GM19238 (cell line): ENCODE data around the gene SLC7A5.
"Not testable (repeated sequence)": the region's sequence is repeated elsewhere in the genome, so short reads cannot be mapped to it uniquely, and the experiment has no call there.

Experiments
- DNase-seq: peaks from one replicate; pipeline ENCODE4 v3.0.0; 2011; ENCODE audit warnings: low spot score; ENCODE audit not compliant: insufficient read length

Gene SLC7A5

DNA sequence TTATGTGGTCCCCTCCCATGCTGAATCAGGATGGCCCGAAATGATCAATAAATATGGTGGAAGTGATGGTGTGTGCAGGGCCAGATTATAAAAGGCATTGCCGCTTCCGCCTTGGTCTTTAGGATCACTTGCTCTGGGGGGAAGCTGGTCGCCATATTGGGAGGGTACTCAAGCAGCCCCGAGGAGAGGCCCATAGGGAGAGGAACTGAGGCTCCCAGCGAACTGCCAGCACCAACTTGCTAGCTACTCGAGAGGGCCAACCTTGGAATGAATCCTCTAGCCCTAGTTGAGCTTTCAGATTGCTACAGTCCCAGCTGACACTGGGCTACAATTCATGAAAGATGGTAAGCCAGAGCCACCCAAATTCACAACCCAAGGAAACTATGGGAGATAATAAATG is 19.0 kb upstream of the SLC7A5 start:
- DNase-seq: not testable (repeated sequence)

- DNase-seq: not testable (repeated sequence)
Observed at GRCh38 chr16:87887931-87888330, 18.6 kb upstream of the SLC7A5 start.

- DNase-seq: not testable (repeated sequence)
Observed at GRCh38 chr16:87885371-87885967, 16.2 kb upstream of the SLC7A5 start.

DNA sequence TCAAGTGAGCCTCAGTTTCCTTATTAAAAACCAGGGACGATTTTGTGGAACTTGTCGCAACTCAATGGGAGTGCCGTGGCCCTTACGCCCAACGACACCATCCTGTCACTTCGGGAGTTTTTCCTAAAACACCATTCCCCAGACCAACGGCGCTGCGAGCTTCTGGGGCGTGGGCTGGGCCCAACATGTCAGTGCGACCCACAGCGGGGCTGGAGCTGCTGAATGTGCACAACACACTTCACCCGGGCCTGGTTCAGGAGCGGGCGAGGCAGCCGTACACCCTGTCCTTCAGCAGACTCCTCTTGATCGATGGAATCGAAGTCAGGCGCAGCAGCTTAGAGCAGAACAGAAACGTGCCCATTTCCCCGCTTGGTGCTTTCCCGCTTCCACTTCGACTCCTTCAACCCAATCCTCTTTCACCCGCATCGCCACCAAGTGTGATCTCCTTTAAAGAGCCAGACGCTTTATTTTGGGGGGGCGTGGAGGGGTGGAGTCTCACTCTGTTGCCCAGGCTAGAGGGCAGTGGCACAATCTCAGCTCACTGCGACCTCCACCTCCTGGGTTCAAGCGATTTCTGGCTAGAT is 13.2 kb upstream of the SLC7A5 start:
- DNase-seq: no peak

GRCh38 chr16:87881324-87882200 is 12.3 kb upstream of the SLC7A5 start:
- no peak for DNase-seq

DNA sequence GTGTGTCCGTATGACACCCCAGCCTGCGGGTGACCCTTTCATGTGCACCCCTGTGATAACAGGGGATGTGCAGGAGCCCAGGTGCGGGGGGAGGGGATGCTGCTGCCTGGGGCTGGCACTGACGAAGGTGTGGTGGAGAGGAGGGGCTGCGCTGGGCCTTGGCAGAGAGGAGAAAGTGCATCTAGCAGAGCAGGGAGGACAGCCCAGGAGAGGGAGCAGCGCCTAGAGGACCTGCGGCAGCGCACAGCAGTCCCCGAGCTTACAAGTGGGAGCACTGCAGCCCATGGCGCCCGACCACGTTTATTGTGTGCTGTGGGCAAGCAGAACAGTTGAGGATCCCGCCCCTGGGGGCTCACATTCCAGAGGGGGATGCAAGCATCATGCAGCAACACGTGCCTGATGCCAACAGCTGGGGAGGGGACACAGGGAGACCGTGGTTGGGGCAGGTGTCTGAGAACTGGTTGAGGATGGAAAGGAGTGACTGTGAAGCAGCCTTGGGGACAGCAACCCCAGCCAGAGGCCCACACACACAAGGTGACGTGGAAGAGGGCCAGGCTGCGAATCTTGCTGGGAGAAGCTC is 10.9 kb upstream of the SLC7A5 start:
- no peak for DNase-seq

DNA sequence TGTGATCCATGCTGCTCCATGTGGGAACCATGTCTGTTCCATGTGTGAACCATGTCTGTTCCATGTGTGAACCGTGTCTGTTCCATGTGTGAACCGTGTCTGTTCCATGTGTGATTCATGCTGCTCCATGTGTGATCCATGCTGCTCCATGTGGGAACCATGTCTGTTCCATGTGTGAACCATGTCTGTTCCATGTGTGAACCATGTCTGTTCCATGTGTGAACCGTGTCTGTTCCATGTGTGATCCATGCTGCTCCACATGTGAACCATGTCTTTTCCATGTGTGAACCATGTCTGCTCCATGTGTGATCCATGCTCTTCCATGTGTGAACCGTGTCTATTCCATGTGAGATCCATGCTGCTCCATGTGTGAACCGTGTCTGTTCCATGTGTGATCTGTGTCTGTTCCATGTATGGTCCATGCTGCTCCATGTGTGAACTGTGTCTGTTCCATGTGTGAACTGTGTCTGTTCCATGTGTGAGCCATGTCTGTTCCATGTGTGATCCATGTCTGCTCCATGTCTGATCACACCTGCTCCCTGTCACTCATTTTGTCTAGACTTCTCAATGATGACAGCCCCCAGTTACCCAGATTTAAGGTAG is 10.2 kb upstream of the SLC7A5 start:
- not testable (repeated sequence) for DNase-seq

DNA sequence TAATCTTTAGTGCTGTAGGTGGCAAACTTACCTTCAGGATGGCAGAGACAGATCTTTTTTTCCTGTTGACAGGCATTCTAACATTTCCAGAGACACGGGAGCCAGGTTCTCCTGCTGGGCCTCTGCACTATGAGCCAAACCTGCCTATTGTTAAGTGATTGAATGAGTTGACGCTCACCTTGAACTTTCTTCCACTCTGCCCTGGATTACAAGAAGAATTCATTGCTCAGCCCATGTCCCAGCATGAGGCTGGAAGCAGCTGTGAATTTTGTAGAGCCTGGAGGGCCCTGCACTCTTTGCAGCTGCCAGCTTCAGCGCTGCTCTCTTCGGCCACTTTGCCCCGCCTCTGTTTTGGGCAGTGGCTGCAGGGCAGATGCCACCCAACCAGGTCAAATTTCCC is 9.4 kb upstream of the SLC7A5 start:
- DNase-seq: no peak

DNA sequence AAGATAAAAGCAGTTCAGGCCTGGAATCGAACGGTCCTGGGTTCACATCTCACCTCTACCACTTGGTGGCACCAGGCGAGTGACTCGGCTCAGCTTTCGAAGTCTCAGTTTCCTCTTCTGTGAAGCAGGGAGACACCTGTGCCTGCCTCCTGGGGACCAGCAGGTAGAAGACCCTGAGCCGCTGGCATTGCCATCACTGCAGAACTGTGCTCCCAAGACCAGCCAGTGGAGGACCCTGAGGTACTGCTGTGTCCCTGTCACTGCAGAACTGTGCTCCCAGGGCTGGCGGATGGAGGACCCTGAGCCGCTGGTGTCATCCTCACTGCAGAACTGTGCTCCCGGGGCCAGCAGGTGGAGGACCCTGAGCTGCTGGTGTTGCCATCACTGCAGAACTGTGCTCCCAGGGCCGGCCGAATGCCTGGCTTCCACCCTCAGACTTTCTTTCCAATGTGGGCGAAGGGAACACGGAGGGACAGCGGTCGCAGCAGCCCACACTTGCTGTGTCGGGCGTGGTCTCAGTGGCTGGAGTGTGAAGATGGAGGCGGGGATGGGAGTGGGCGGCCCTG is 8.7 kb upstream of the SLC7A5 start:
- DNase-seq: no peak

DNA sequence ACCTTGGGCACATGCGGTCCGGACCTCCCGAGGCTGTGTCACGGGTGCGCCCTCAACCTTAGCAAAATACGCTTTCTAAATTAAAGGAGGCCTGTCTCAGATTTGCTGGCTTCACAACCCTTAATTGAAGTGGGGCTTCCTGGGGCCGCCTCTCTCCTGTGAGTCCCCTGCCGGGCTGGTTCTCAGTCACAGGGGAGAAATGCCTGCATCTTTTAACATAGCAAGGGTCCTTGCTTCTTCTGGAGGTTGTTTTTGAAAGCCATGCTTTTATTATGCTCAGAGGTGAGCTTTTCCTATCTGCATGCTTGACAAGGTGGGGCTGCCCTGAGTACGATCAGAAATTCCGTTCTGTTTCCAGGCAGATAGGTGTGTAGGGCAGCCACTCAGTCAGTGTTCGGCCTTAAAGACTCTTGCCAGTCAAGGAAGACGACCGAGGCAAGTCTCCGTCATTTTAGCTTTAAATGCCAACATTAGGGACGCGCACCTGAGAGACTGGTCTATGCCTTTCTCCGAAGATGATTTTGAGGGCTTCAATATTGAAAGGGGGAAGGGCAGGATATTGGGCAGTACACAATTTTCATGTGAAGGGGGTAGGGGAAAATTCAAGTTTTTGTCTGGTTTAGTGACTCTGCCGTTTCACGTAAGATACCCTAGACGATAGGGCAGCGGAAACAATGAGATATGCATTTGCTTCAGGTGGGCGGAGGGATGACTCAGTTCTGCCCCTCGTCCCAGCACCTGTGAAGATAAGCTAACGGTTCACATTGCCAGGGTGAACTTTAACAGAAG is 5.5 kb upstream of the SLC7A5 start:
- DNase-seq: no peak

GRCh38 chr16:87870418-87871291 is 1.3 kb upstream of the SLC7A5 start:
- not testable (repeated sequence) for DNase-seq

DNA sequence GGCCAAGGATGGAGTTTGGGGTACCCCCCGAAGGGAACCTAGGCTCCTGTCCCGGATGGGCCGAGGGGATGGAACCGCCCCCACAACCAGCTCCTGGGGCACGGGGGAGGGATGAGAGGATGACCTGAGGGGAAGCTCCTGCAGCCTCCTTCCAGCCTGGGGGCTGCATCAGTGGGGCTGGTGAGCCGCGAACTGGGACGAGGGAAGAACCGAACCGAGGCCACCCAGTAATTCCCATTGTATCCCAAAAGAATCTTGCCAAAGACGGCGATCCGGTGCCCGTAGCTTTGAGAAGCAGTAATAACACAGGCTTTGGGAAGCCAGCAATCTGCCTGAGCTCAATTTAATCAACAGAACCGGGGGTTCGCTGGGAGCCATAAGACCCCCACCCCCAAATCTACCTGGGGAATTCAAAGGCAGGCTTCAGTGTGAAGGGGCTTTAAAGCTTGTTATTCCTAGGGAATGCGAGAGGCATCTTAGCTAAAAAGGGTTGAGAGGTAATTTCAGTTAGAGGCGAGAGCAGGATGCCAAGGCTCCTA is 641 bp upstream of the SLC7A5 start:
- not testable (repeated sequence) for DNase-seq

DNA sequence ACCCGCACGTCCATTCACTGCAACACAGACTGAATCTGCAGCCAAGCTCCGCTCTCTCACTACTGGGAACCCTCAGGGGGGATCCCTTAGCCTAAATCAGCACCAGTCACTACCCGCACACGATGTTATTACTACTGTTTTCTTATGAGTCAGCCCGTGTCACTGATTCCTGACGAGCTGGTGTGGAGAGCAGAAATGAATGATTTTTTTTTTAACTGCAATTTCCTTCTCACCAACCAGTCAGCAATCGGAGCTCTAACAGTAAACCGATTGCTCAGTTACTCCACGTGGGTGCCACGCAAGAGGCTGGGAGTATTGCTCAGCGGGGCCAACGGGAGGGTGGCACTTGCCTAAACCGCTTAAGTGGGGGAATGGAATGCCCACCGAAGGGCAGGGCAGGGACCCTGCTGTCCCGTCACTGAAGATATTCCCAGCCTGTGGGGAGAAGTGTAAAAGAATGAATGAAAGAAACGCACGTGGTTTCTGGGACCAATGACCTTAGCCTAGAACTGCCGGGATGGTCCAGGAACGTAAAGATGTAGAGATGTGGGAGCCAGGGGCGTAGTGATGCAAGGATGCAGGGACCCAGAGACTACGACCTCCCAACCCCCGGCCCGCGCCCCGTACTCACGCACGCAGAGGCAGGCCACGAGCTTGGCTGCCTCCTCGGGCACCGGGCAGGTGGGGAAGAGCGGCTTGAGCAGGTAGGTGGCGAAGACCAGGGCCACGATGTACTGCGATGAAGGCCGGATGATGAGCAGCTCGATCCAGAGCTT is 865 bp downstream of the SLC7A5 start:
- not testable (repeated sequence) for DNase-seq

GRCh38 chr16:87865902-87866555 is 3.3 kb downstream of the SLC7A5 start:
- not testable (repeated sequence) for DNase-seq

- no peak for DNase-seq
Observed at GRCh38 chr16:87864331-87864989, 4.8 kb downstream of the SLC7A5 start.

DNA sequence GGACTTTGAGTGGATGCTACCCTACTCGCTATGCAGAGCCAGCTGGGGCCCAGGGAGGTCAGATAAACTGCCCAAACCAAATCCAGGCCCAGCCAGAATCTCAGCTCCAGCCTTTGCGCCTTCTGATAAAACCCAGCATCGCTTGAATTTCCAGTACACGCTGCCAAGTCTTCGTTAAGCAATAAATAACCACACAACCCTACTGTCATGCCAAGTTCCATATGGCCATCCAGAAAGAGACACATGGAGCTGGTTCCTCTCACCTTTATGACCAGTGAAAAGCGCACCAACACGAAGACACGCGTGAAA is 6.0 kb downstream of the SLC7A5 start:
- not testable (repeated sequence) for DNase-seq

- DNase-seq: not testable (repeated sequence)
Observed at GRCh38 chr16:87862597-87863326, 6.5 kb downstream of the SLC7A5 start.
